Ishikawa (cell line): ENCODE results near the gene ATP6V0B.

Experiments used
- EGR1 ChIP-seq: IDR thresholded peaks from 2 replicates; pipeline ENCODE4 v1.6.1; 2012
- FOXM1 ChIP-seq: IDR thresholded peaks from 2 replicates; pipeline ENCODE4 v1.6.1; 2012; ENCODE audit warnings: low read depth, borderline replicate concordance
- RAD21 ChIP-seq: IDR thresholded peaks from 2 replicates; pipeline ENCODE4 v1.6.1; 2012; ENCODE audit warnings: low read depth
- TAF1 ChIP-seq: IDR thresholded peaks from 2 replicates; pipeline ENCODE4 v1.6.1; 2012; ENCODE audit warnings: low read depth, mild to moderate bottlenecking
- TF ChIP-seq, protein P1 (sequence below): IDR thresholded peaks from 2 replicates; pipeline ENCODE4 v1.6.1; 2012

DNA sequence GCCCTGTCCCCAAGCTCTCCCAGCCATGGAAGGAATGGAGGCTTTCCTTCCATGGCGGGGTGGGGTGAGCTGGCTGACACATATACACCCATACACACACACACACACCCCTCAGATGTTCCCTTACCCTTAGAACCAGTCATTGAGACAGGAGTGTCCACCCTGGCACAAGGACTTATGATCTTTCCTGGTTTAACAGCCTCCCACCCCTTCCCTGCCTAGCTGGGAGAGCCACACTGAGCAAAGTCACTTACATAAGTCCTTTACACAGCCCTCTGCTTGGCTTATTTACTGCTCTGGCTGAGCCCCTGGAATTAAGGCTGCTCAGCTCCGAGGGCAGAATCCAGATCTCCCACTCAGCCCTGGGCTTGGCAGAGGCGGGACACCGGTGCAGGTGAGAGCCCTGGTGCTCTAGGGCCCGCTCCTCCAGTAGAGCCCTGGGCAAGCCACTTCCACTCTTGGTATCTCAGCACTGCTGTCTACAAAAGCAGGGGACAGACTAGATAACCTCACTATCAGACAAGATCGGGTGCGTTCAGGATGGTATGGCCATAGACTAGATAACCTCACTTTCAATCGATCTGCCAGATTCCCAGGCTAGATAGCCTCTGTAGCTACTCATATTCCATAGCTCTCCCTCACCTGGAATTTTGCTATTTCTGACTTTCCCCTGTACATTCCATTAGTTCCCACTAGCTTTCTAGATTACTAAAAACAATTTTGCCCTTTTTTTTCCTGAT lies 39.8 kb downstream of the ATP6V0B start:
- TF ChIP-seq EGR1, result no peak
- TF ChIP-seq FOXM1, result no peak
- no peak for TF ChIP-seq TAF1
- TF ChIP-seq, protein P1, sequence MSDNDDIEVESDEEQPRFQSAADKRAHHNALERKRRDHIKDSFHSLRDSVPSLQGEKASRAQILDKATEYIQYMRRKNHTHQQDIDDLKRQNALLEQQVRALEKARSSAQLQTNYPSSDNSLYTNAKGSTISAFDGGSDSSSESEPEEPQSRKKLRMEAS, result no peak
- no peak for TF ChIP-seq RAD21
